CD14-positive monocyte (primary cell): ENCODE results near the gene ZNF624. TPM values are rescaled to one million over a fixed set of nuclear protein-coding genes. Genes with fewer than 3 reads are reported as not detected.
"Not testable (repeated sequence)": the region's sequence is repeated elsewhere in the genome, so short reads cannot be mapped to it uniquely, and the experiment has no call there.

Source experiments
- DNase-seq, 3 donors: peaks; one replicate each; pipeline ENCODE4 v3.0.0-alpha.2; 2011 to 2022
- H2AFZ ChIP-seq: 2 replicates; pipeline ENCODE4 v1.6.0; 2012; ENCODE audit warnings: mild to moderate bottlenecking, low read depth, low read length, inconsistent platforms; ENCODE audit not compliant: insufficient read depth, poor library complexity, severe bottlenecking
- H3K27ac ChIP-seq, 2 donors: 1 replicate in 1 of 2; 2 replicates in 1 of 2; pipeline ENCODE4 v1.5.1; 2012 to 2013; ENCODE audit warnings: low read length in 2 of 2, control low read depth in 1 of 2, inconsistent platforms in 1 of 2, low read depth in 1 of 2, mild to moderate bottlenecking in 1 of 2
- H3K27me3 ChIP-seq, 2 donors: one replicate each; pipeline versions ENCODE4 v1.6.0 to v1.6.1; 2011 to 2013; ENCODE audit warnings: low read length in 2 of 2; ENCODE audit not compliant: control insufficient read depth in 2 of 2, insufficient read depth in 2 of 2
- H3K36me3 ChIP-seq, 2 donors: replicated peaks in 1 of 2; 1 replicate in 1 of 2; 2 replicates in 1 of 2; pipeline versions ENCODE4 v1.5.1 to v1.6.1; 2012 to 2013; ENCODE audit warnings: low read length in 2 of 2, control low read depth in 1 of 2, inconsistent platforms in 1 of 2, mild to moderate bottlenecking in 1 of 2; ENCODE audit not compliant: insufficient read depth in 2 of 2, control insufficient read depth in 1 of 2
- H3K4me1 ChIP-seq, 2 donors: 1 replicate in 1 of 2; 2 replicates in 1 of 2; pipeline versions ENCODE4 v1.5.1 to v1.6.1; 2012 to 2013; ENCODE audit warnings: low read length in 2 of 2, control low read depth in 1 of 2, inconsistent platforms in 1 of 2, mild to moderate bottlenecking in 1 of 2, moderate library complexity in 1 of 2; ENCODE audit not compliant: insufficient read depth in 2 of 2, control insufficient read depth in 1 of 2
- H3K4me2 ChIP-seq: replicated peaks from 2 replicates; pipeline ENCODE3; 2012; ENCODE audit warnings: low read length, moderate library complexity, mild to moderate bottlenecking; ENCODE audit not compliant: poor library complexity, severe bottlenecking; ENCODE audit errors: extremely low read depth
- H3K4me3 ChIP-seq, 3 experiments: fragments of 200-600 bp in 1 of 3; sonication (generic) in 1 of 3; replicated peaks in 1 of 3; 1 replicate in 2 of 3; 2 replicates in 1 of 3; pipeline ENCODE4 v1.5.1; 2011 to 2013; ENCODE audit warnings: low read length in 3 of 3, mild to moderate bottlenecking in 3 of 3, control low read depth in 2 of 3, low read depth in 2 of 3, inconsistent platforms in 1 of 3, moderate library complexity in 1 of 3
- H3K79me2 ChIP-seq: 2 replicates; pipeline ENCODE4 v1.6.0; 2012; ENCODE audit warnings: mild to moderate bottlenecking, control low read depth, inconsistent platforms, low read length, moderate library complexity; ENCODE audit not compliant: insufficient read depth
- H3K9ac ChIP-seq: 2 replicates; pipeline ENCODE4 v1.6.0; 2017; ENCODE audit warnings: low read length, mild to moderate bottlenecking; ENCODE audit not compliant: insufficient read depth, poor library complexity, severe bottlenecking
- H3K9me3 ChIP-seq, 2 donors: replicated peaks in 1 of 2; 1 replicate in 1 of 2; 2 replicates in 1 of 2; pipeline versions ENCODE4 v1.5.1 to v1.6.1; 2012 to 2013; ENCODE audit warnings: low read length in 2 of 2, control low read depth in 1 of 2; ENCODE audit not compliant: control insufficient read depth in 1 of 2, insufficient read depth in 1 of 2
- H4K20me1 ChIP-seq: 2 replicates; pipeline ENCODE4 v1.6.0; 2012; ENCODE audit warnings: mild to moderate bottlenecking, low read length, control low read depth, moderate library complexity; ENCODE audit not compliant: insufficient read depth
- H3K27ac Mint-ChIP-seq, 7 donors: one replicate each; pipeline ENCODE4 v1.8.0; 2020; ENCODE audit warnings: mild to moderate bottlenecking in 7 of 7, mixed read lengths in 7 of 7, moderate library complexity in 6 of 7, inconsistent platforms in 2 of 7
- H3K27me3 Mint-ChIP-seq, 3 donors: one replicate each; pipeline ENCODE4 v1.8.0; 2021 to 2022; ENCODE audit warnings: low read depth in 3 of 3, mild to moderate bottlenecking in 3 of 3, mixed read lengths in 3 of 3, moderate library complexity in 3 of 3, inconsistent platforms in 1 of 3
- H3K36me3 Mint-ChIP-seq, 2 donors: one replicate each; pipeline ENCODE4 v1.8.0; 2020; ENCODE audit warnings: mixed read lengths in 2 of 2, inconsistent platforms in 1 of 2, mild to moderate bottlenecking in 1 of 2
- H3K4me1 Mint-ChIP-seq: one replicate; pipeline ENCODE4 v1.8.0; 2020; ENCODE audit warnings: mild to moderate bottlenecking, mixed read lengths
- H3K4me3 Mint-ChIP-seq, 2 donors: one replicate each; pipeline ENCODE4 v1.8.0; 2020; ENCODE audit warnings: mild to moderate bottlenecking in 2 of 2, mixed read lengths in 2 of 2, moderate library complexity in 1 of 2
- H3K9me3 Mint-ChIP-seq, 7 donors: one replicate each; pipeline ENCODE4 v1.8.0; 2020 to 2022; ENCODE audit warnings: mixed read lengths in 7 of 7, mild to moderate bottlenecking in 6 of 7, moderate library complexity in 6 of 7, inconsistent platforms in 2 of 7
- CTCF ChIP-seq: fragments of 200-600 bp; IDR thresholded peaks from one replicate; pipeline ENCODE4 v1.8.0; 2022; ENCODE audit warnings: antibody characterized with exemption, mild to moderate bottlenecking
- WGBS: methylation state at CpG from one replicate; pipeline ENCODE4 v1.1.5; 2013; ENCODE audit warnings: missing lambda C conversion rate; ENCODE audit not compliant: insufficient coverage; 5-methylcytosine and 5-hydroxymethylcytosine counted together
- intact Hi-C, 2 donors: fragments of 100-400 bp; cut with micrococcal nuclease; formaldehyde crosslinking; loops; one replicate each; pipeline versions ENCODE4 v1.15.0 to v1.15.1; 2023
- polyA minus RNA-seq: library from RNA; depleted of rRNA, polyadenylated mRNA; stranded (reverse); fragments of >200 nt; gene quantifications from 2 replicates; pipeline ENCODE4 v1.2.3, GENCODE V29; 2012
- polyA plus RNA-seq, 3 donors: library from polyadenylated mRNA; depleted of rRNA in 1 of 3; unstranded in 2 of 3; stranded (reverse) in 1 of 3; fragments of 300-500 nt in 2 of 3; fragments of >200 nt in 1 of 3; fragmentation: Illumina TruSeq in 2 of 3; gene quantifications; 1 replicate in 2 of 3; 2 replicates in 1 of 3; pipeline ENCODE4 v1.2.3, GENCODE V29; 2012 to 2021
- total RNA-seq, 12 experiments: library from RNA in 1 of 12; stranded (reverse) in 1 of 12; fragments of 120-200 nt in 1 of 12; gene quantifications; one replicate each; pipeline ENCODE4 v1.2.4 and lab custom pipeline; 2013 to 2026; ENCODE audit warnings: mixed read lengths in 6 of 12, inconsistent platforms in 1 of 12

ZNF624 gene
- 5.2 TPM for total RNA-seq (2013)
- 1 to 10 TPM in 1 of 3 donors, under 1 TPM in 2; 0.45 to 3.2 (median 0.68) TPM for polyA plus RNA-seq
- 0.55 and 2.2 TPM in 2 replicates for polyA minus RNA-seq
- 1.2 to 6.8 (median 2.7) reads per million in 11 experiments for total RNA-seq (lab: John Stamatoyannopoulos, UW)

GRCh38 chr17:16653367-16654041 is at the start of gene ZNF624:
ZNF624 (minus strand) TSS chr17:16653850.
- Histone ChIP-seq H3K79me2 (peaks cover 5% of the 10 kb centered on the region), H3K27ac (peak within 1 kb of the TSS in 1 of 2 donors; percentile 76), H3K4me2 (peak within 1 kb of the TSS; percentile 93), H3K27me3 (peaks cover 0 to 6% of the 10 kb centered on the region in 2 donors), H2AFZ (peak within 1 kb of the TSS; percentile 100), H3K4me3 (peak within 1 kb of the TSS; percentile 48 to 98 (median 88)), H4K20me1 (no peaks in the 10 kb centered on the region), H3K36me3 (peaks cover 6 to 15% of the 10 kb centered on the region in 2 donors), H3K9ac (peak within 1 kb of the TSS; percentile 87), H3K9me3 (peaks cover 0 to 3% of the 10 kb centered on the region in 2 donors), H3K4me1 (peaks cover 12 to 16% of the 10 kb centered on the region in 2 donors)
- under 1% methylated on average over 53 of the region's 55 CpGs for WGBS
- DNase-seq: peak; percentile 60 to 81 (median 71)
- H3K36me3 Mint-ChIP-seq: peaks cover 10 to 16% of the 10 kb centered on the region in 2 donors
- H3K4me3 Mint-ChIP-seq: peak within 1 kb of the TSS; percentile 86 to 92
- peaks cover 15% of the 10 kb centered on the region for H3K4me1 Mint-ChIP-seq
- intact Hi-C loops: no loop called here
- no peak for TF ChIP-seq CTCF
- H3K27me3 Mint-ChIP-seq: peaks cover 2 to 11% (median 9%) of the 10 kb centered on the region in 3 donors
- H3K9me3 Mint-ChIP-seq: peaks cover 3 to 26% (median 15%) of the 10 kb centered on the region in 7 donors
- H3K27ac Mint-ChIP-seq: peak within 1 kb of the TSS in 5 of 7 donors; percentile 37 to 80 (median 64)

DNA sequence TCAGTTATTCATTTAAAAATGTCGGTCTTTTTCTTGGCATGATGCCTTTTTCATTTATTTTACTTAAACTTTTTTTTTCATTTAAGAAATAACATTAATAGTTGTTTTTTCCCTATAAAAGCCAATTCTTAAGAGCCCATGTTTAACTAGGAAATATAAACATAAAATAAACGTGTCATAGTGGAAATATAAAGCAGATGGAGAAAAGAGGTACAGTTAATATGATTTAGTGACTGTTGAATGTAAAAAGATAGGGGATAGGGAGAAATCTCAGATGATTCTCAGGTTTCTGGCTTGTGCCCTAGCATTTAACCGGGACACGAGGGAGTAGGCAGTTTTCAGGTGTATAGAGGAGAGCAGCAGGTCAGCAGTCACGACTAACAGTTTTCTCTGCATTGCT is 44.0 kb upstream of the ZNF624 start:
- H3K27ac ChIP-seq, H3K27me3 ChIP-seq, H3K79me2 ChIP-seq, H4K20me1 ChIP-seq, H3K9me3 ChIP-seq, H3K9me3 Mint-ChIP-seq, intact Hi-C loops, H3K4me3 ChIP-seq, DNase-seq, H3K4me1 Mint-ChIP-seq, H3K9ac ChIP-seq, H2AFZ ChIP-seq, H3K27ac Mint-ChIP-seq, H3K36me3 Mint-ChIP-seq, H3K36me3 ChIP-seq, H3K4me1 ChIP-seq, H3K27me3 Mint-ChIP-seq, H3K4me3 Mint-ChIP-seq, H3K4me2 ChIP-seq: not testable (repeated sequence)
- 100% methylated on average over 1 of the region's 5 CpGs for WGBS

DNA sequence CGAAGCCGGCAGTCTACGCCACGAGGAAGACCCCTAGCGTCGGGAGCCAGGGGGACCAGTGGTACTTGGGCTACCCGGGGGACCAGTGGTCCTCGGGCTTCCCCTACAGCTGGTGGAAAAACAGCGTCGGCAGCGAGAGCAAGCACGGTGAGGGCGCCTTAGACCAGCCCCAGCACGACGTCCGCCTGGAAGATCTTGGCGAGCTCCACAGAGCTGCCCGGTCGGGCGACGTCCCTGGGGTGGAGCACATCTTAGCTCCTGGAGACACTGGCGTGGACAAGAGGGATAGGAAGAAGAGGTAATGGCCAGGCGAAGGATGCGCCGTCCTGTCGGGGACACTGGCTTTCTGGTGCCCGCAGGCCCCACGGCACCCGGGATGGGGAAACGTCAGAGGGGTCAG is 36.8 kb upstream of the ZNF624 start:
- H3K4me3 Mint-ChIP-seq: not testable (repeated sequence)

More for the DNA sequence above, 36.8 kb upstream of the ZNF624 start:
- H3K4me1 ChIP-seq, H3K9me3 ChIP-seq, H3K36me3 ChIP-seq, H3K79me2 ChIP-seq, H3K36me3 Mint-ChIP-seq, DNase-seq, H3K4me2 ChIP-seq, H4K20me1 ChIP-seq, intact Hi-C loops, H3K9ac ChIP-seq, H3K4me3 ChIP-seq, H3K27ac ChIP-seq, H3K27me3 Mint-ChIP-seq, H3K4me1 Mint-ChIP-seq, H3K27me3 ChIP-seq, H2AFZ ChIP-seq: not testable (repeated sequence)
- Mint-ChIP-seq H3K9me3 (peaks cover 4 to 16% (median 10%) of the 10 kb centered on the region in 7 donors), H3K27ac (peak overlapping the region in 1 of 7 donors; percentile 11)
- 96% methylated on average over 5 of the region's 30 CpGs for WGBS
